Parathyroid adenoma (tissue), 2 donors: ENCODE results near the gene EVA1C.

Experiments used
- H2AFZ ChIP-seq: fragments of 300-600 bp; sonication (generic); one replicate; pipeline ENCODE4 v1.7.0; 2017; ENCODE audit warnings: antibody characterized with exemption, mild to moderate bottlenecking
- H3K27ac ChIP-seq: fragments of 300-600 bp; sonication (generic); one replicate; pipeline ENCODE4 v1.7.0; 2017
- H3K27me3 ChIP-seq: fragments of 300-600 bp; sonication (generic); one replicate; pipeline ENCODE4 v1.7.0; 2017; ENCODE audit warnings: low read length; ENCODE audit not compliant: control insufficient read depth, insufficient read depth
- H3K36me3 ChIP-seq: fragments of 300-600 bp; sonication (generic); one replicate; pipeline ENCODE4 v1.7.0; 2017; ENCODE audit warnings: low read length; ENCODE audit not compliant: control insufficient read depth, insufficient read depth
- H3K4me1 ChIP-seq: fragments of 300-600 bp; sonication (generic); one replicate; pipeline ENCODE4 v1.7.0; 2017; ENCODE audit warnings: control low read depth
- H3K4me2 ChIP-seq: fragments of 300-600 bp; sonication (generic); one replicate; pipeline ENCODE4 v1.7.0; 2017; ENCODE audit warnings: low read length
- H3K4me3 ChIP-seq: fragments of 300-600 bp; sonication (generic); one replicate; pipeline ENCODE4 v1.7.0; 2017; ENCODE audit warnings: low read depth, low read length
- H3K79me2 ChIP-seq: fragments of 300-600 bp; sonication (generic); one replicate; pipeline ENCODE4 v1.7.0; 2017; ENCODE audit warnings: control low read depth
- H3K9ac ChIP-seq: fragments of 300-600 bp; sonication (generic); one replicate; pipeline ENCODE4 v1.7.0; 2017; ENCODE audit warnings: mild to moderate bottlenecking
- H3K9me3 ChIP-seq: fragments of 300-600 bp; sonication (generic); one replicate; pipeline ENCODE4 v1.7.0; 2017; ENCODE audit warnings: low read length; ENCODE audit not compliant: control insufficient read depth
- CTCF ChIP-seq: fragments of 300-600 bp; sonication (generic); IDR thresholded peaks from one replicate; pipeline ENCODE4 v1.7.0; 2017; ENCODE audit warnings: antibody characterized with exemption, mild to moderate bottlenecking
- donor health status: primary hyperparathyroidism.

The EVA1C gene

GRCh38 chr21:32422064-32422463 lies 9.6 kb downstream of the EVA1C start:
- Histone ChIP-seq H3K27ac (no peak overlapping the region), H3K79me2 (peaks cover 4% of the 10 kb centered on the region), H3K4me3 (no peak overlapping the region), H3K9me3 (no peaks in the 10 kb centered on the region), H2AFZ (no peak overlapping the region), H3K4me1 (no peaks in the 10 kb centered on the region), H3K4me2 (no peak overlapping the region), H3K36me3 (no peaks in the 10 kb centered on the region), H3K27me3 (no peaks in the 10 kb centered on the region), H3K9ac (no peak overlapping the region)
- TF ChIP-seq CTCF, result no peak

DNA sequence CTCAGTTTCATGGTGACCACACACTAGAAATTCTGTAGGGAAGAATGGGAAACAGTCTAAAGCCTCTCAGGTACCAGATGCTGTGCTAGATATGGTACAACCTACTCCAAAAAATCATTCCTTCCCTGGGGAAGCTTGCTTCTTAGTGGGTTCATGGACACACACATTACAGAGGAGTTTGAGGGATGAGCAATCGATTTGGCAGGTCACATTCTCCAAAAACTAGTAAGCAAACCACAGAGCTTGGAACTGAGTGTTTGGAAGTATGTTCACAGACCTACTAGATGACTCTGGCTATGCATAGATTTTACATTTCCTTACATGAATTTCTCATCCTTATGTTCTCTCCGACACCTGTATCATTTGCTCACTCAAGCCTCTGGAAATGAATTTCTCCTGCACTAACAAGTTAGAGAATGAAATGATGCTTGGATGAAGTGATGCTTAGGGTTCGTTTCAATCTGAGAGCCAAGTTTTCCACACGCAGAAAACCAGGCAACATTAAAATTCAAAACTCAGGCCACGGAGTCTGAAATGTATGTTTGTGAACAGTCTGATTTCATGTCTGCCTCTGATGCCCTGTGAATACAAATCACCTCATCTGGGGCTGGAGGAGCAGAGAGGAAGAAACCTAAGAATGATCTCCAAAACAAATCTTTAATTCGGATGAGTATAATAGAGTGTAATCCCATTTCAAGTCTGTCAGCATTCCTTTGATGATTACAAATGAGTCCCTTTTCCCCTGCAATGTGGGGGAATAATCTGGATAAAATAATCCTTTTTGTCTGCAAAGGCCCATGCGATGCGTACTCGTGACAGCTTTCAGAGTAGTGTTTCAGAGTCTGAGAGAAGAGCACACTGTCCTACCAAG lies 11.0 kb downstream of the EVA1C start:
- Histone ChIP-seq H3K4me2 (no peak overlapping the region), H3K27me3 (no peaks in the 10 kb centered on the region), H3K79me2 (peaks cover 3% of the 10 kb centered on the region), H3K4me3 (no peak overlapping the region), H3K27ac (no peak overlapping the region), H3K9me3 (no peaks in the 10 kb centered on the region), H3K9ac (no peak overlapping the region), H2AFZ (no peak overlapping the region), H3K4me1 (no peaks in the 10 kb centered on the region), H3K36me3 (no peaks in the 10 kb centered on the region)
- no peak for TF ChIP-seq CTCF

DNA sequence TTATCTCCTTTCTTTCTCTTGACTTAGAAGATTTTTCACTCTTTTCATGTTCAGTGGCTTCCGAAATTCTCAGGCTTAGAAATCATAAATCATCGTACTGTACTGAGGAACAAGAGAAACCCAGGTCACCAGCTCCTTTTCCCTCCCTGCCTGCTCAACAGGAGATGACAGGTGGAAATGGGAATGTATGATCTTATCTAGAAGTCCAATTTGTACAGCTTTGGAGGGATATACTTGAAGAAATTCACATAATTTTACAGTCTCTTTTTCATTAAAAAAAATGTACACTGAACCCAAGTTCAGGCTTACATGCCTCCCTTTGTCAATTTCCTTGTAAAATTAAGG lies 11.7 kb downstream of the EVA1C start:
- Histone ChIP-seq H3K4me2 (no peak overlapping the region), H3K4me3 (no peak overlapping the region), H2AFZ (no peak overlapping the region), H3K27ac (no peak overlapping the region), H3K36me3 (no peaks in the 10 kb centered on the region), H3K9ac (no peak overlapping the region), H3K4me1 (no peaks in the 10 kb centered on the region), H3K79me2 (peaks cover 2% of the 10 kb centered on the region), H3K9me3 (no peaks in the 10 kb centered on the region), H3K27me3 (no peaks in the 10 kb centered on the region)
- TF ChIP-seq CTCF, result no peak

- H3K27ac ChIP-seq, result no peak overlapping the region
- no peaks in the 10 kb centered on the region for H3K9me3 ChIP-seq
- no peak for TF ChIP-seq CTCF
- H3K4me3 ChIP-seq, result no peak overlapping the region
- H3K4me2 ChIP-seq, result no peak overlapping the region
- H3K4me1 ChIP-seq, result no peaks in the 10 kb centered on the region
- no peak overlapping the region for H2AFZ ChIP-seq
- no peaks in the 10 kb centered on the region for H3K36me3 ChIP-seq
- H3K9ac ChIP-seq, result no peak overlapping the region
- no peaks in the 10 kb centered on the region for H3K27me3 ChIP-seq
- H3K79me2 ChIP-seq, result no peaks in the 10 kb centered on the region
These were observed 12.2 kb downstream of the EVA1C start for GRCh38 chr21:32424674-32425073.

DNA sequence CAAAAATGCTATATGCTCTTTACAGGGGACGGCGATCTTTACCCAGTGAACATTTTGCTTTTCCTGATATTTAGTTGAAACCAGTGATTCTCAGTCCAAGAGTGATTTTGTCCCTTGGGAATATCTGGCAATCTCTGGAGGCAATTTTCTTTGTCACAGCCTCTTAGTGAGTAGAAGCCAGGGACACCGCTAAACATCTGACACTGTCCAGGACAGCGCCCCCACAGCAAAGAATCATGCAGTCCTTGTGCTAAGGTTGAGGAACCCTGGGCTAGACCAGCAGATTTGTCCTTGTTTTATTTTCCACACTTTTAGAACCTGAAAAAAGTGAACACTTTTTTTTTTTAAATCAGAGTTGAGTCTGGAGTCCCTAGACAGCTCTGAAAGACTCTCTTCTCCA lies 13.1 kb downstream of the EVA1C start:
- Histone ChIP-seq H3K27ac (no peak overlapping the region), H3K36me3 (no peaks in the 10 kb centered on the region), H3K4me2 (no peak overlapping the region), H3K79me2 (peaks cover 3% of the 10 kb centered on the region), H3K27me3 (no peaks in the 10 kb centered on the region), H3K9ac (no peak overlapping the region), H2AFZ (no peak overlapping the region), H3K9me3 (no peaks in the 10 kb centered on the region), H3K4me3 (no peak overlapping the region), H3K4me1 (no peaks in the 10 kb centered on the region)
- no peak for TF ChIP-seq CTCF
